Trophoblast cell (in vitro differentiated cells and primary cell): ENCODE results near the gene KIF5C.

ENCODE experiments used
- DNase-seq, 2 donors: peaks; one replicate each; pipeline ENCODE4 v3.0.0-alpha.2; 2016
- H2AFZ ChIP-seq: 2 replicates; pipeline ENCODE4 v1.6.1; 2013; ENCODE audit warnings: low read length, moderate library complexity, mild to moderate bottlenecking; ENCODE audit not compliant: insufficient read depth, poor library complexity
- H2AK5ac ChIP-seq: 2 replicates; pipeline ENCODE4 v1.6.1; 2013; ENCODE audit warnings: mild to moderate bottlenecking, low read length
- H2BK120ac ChIP-seq: 2 replicates; pipeline ENCODE4 v1.6.1; 2013; ENCODE audit warnings: low read length, mild to moderate bottlenecking, moderate library complexity; ENCODE audit not compliant: insufficient read depth, poor library complexity
- H2BK12ac ChIP-seq: 2 replicates; pipeline ENCODE4 v1.6.1; 2013; ENCODE audit warnings: mild to moderate bottlenecking, low read length, moderate library complexity
- H2BK5ac ChIP-seq: 2 replicates; pipeline ENCODE4 v1.6.1; 2013; ENCODE audit warnings: low read length, low read depth, moderate library complexity, mild to moderate bottlenecking; ENCODE audit not compliant: poor library complexity
- H3K14ac ChIP-seq: 2 replicates; pipeline ENCODE4 v1.6.1; 2013; ENCODE audit warnings: mild to moderate bottlenecking, low read length
- H3K18ac ChIP-seq: 2 replicates; pipeline ENCODE4 v1.6.1; 2013; ENCODE audit warnings: mild to moderate bottlenecking, low read length
- H3K23ac ChIP-seq: 2 replicates; pipeline ENCODE4 v1.6.1; 2013; ENCODE audit warnings: low read length
- H3K27ac ChIP-seq: 2 replicates; pipeline ENCODE4 v1.5.1; 2013; ENCODE audit warnings: low read depth, mild to moderate bottlenecking, inconsistent platforms, low read length, moderate library complexity
- H3K27me3 ChIP-seq: 2 replicates; pipeline ENCODE4 v1.6.1; 2013; ENCODE audit warnings: inconsistent platforms, mild to moderate bottlenecking, low read length, moderate library complexity; ENCODE audit not compliant: insufficient read depth
- H3K36me3 ChIP-seq, 2 experiments: 1 replicate in 1 of 2; 2 replicates in 1 of 2; pipeline ENCODE4 v1.6.1; 2013; ENCODE audit warnings: low read length in 2 of 2, mild to moderate bottlenecking in 2 of 2, moderate library complexity in 1 of 2; ENCODE audit not compliant: insufficient read depth in 2 of 2, control insufficient read depth in 1 of 2
- H3K4ac ChIP-seq: 2 replicates; pipeline ENCODE4 v1.6.1; 2013; ENCODE audit warnings: low read depth, mild to moderate bottlenecking, low read length, moderate library complexity
- H3K4me1 ChIP-seq, 2 experiments: 1 replicate in 1 of 2; 2 replicates in 1 of 2; pipeline ENCODE4 v1.6.1; 2013; ENCODE audit warnings: low read length in 2 of 2, mild to moderate bottlenecking in 2 of 2, moderate library complexity in 1 of 2; ENCODE audit not compliant: insufficient read depth in 2 of 2, control insufficient read depth in 1 of 2
- H3K4me2 ChIP-seq: 2 replicates; pipeline ENCODE4 v1.6.1; 2013; ENCODE audit warnings: inconsistent platforms, mild to moderate bottlenecking, low read length, moderate library complexity
- H3K4me3 ChIP-seq: 2 replicates; pipeline ENCODE4 v1.5.1; 2013; ENCODE audit warnings: mild to moderate bottlenecking, low read depth, low read length, inconsistent platforms
- H3K79me1 ChIP-seq: one replicate; pipeline ENCODE4 v1.6.1; 2013; ENCODE audit warnings: low read length
- H3K79me2 ChIP-seq: 2 replicates; pipeline ENCODE4 v1.6.1; 2013; ENCODE audit warnings: low read length, mild to moderate bottlenecking; ENCODE audit not compliant: control insufficient read depth, insufficient read depth, poor library complexity
- H3K9ac ChIP-seq: 2 replicates; pipeline ENCODE4 v1.6.1; 2013; ENCODE audit warnings: mild to moderate bottlenecking, low read length
- H3K9me3 ChIP-seq: 2 replicates; pipeline ENCODE4 v1.6.1; 2013; ENCODE audit warnings: low read depth, mild to moderate bottlenecking, control low read depth, inconsistent platforms, low read length; ENCODE audit not compliant: insufficient read depth
- H4K12ac ChIP-seq: 2 replicates; pipeline ENCODE4 v1.6.1; 2013; ENCODE audit warnings: low read depth, mild to moderate bottlenecking, low read length, moderate library complexity
- H4K8ac ChIP-seq: 2 replicates; pipeline ENCODE4 v1.6.1; 2013; ENCODE audit warnings: low read depth, mild to moderate bottlenecking, low read length, moderate library complexity
- H4K91ac ChIP-seq: one replicate; pipeline ENCODE4 v1.6.1; 2013; ENCODE audit warnings: low read depth, mild to moderate bottlenecking, low read length, moderate library complexity
- WGBS: extraction: QIAGEN DNeasy Blood & Tissue Kit; methylation state at CpG from one replicate; pipeline ENCODE4 v1.1.7; 2013; ENCODE audit warnings: missing lambda C conversion rate; ENCODE audit not compliant: insufficient read length, insufficient coverage; ENCODE audit errors: extremely low coverage; 5-methylcytosine and 5-hydroxymethylcytosine counted together

KIF5C gene

GRCh38 chr2:149021761-149022160 lies 146.7 kb downstream of the KIF5C start:
- H3K9ac ChIP-seq, result no peak overlapping the region

GRCh38 chr2:149023091-149023490 lies 148.1 kb downstream of the KIF5C start:
- Histone ChIP-seq H3K4me1 (peaks cover 6 to 7% of the 10 kb centered on the region in 2 experiments), H3K27me3 (no peaks in the 10 kb centered on the region), H3K9ac (no peak overlapping the region), H2AK5ac (no peak overlapping the region), H3K79me2 (no peaks in the 10 kb centered on the region), H2BK120ac (no peak overlapping the region), H2BK12ac (no peak overlapping the region), H3K4me2 (no peak overlapping the region), H3K23ac (no peak overlapping the region), H4K91ac (no peak overlapping the region), H3K36me3 (no peaks in the 10 kb centered on the region), H3K4me3 (no peak overlapping the region), H4K8ac (no peak overlapping the region), H4K12ac (no peak overlapping the region), H2AFZ (no peak overlapping the region), H3K14ac (no peak overlapping the region), H3K4ac (no peak overlapping the region), H3K27ac (no peak overlapping the region), H3K9me3 (no peaks in the 10 kb centered on the region), H2BK5ac (no peak overlapping the region), H3K18ac (no peak overlapping the region), H3K79me1 (peaks cover 3% of the 10 kb centered on the region)
- no CpG with 5 or more reads among the region's 6 CpGs for WGBS
- DNase-seq, result no peak

More at GRCh38 chr2:149021761-149022160, 146.7 kb downstream of the KIF5C start:
- H2AK5ac ChIP-seq, result no peak overlapping the region
- H3K79me2 ChIP-seq, result no peaks in the 10 kb centered on the region
- H3K14ac ChIP-seq, result no peak overlapping the region
- H3K4me3 ChIP-seq, result no peak overlapping the region
- no peak overlapping the region for H3K27ac ChIP-seq
- no peak overlapping the region for H4K8ac ChIP-seq
- peaks cover 4% of the 10 kb centered on the region for H3K79me1 ChIP-seq
- H3K4me1 ChIP-seq, result peaks cover 3% of the 10 kb centered on the region in 2 experiments
- no peak overlapping the region for H2AFZ ChIP-seq
- H3K18ac ChIP-seq, result no peak overlapping the region
- H2BK120ac ChIP-seq, result peak overlapping the region; percentile 20
- no peak overlapping the region for H2BK5ac ChIP-seq
- H3K9me3 ChIP-seq, result no peaks in the 10 kb centered on the region
- no peaks in the 10 kb centered on the region for H3K27me3 ChIP-seq
- H4K91ac ChIP-seq, result no peak overlapping the region
- DNase-seq, result no peak
- H3K4me2 ChIP-seq, result no peak overlapping the region
- no peaks in the 10 kb centered on the region for H3K36me3 ChIP-seq
- peak overlapping the region; percentile 50 for H2BK12ac ChIP-seq
- H4K12ac ChIP-seq, result no peak overlapping the region
- no peak overlapping the region for H3K4ac ChIP-seq
- H3K23ac ChIP-seq, result no peak overlapping the region
- WGBS, result no CpG with 5 or more reads among the region's 6 CpGs

DNA sequence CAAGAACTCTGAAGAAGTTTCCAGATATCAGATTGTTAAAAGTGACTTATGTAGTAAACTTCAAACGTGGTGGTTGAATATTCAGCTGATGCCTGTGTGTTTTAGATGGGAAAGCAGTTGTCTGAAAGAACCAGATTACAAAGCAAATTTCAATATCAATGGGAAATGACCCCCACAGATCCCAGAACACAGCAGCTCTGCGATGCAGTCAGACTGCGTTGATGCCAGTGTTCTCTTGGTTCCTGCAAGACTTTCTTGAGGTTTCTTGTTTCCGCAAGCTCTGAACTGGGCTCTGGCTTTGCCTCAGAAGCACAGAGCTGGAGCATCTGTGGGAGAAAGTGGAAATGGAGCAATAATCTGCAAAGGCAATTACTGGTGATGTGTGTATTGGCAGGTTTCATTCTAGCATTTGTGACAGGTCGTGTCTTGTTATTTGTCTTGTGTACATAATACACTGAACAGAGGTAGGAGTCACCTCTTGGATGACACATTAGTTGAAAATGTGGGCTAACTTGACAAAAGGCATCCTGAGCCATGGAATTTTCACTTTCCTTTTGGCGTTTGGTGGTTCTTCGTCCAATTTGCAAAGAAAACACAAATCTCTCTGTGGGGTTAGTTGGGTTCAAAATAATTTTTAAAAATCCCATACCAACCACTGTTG lies 152.7 kb downstream of the KIF5C start:
- Histone ChIP-seq H3K4me1 (peaks cover 11 to 13% of the 10 kb centered on the region in 2 experiments), H3K79me2 (no peaks in the 10 kb centered on the region), H3K18ac (no peak overlapping the region), H4K91ac (peak overlapping the region; percentile 42), H3K27me3 (no peaks in the 10 kb centered on the region), H4K8ac (no peak overlapping the region), H2BK5ac (no peak overlapping the region), H3K14ac (no peak overlapping the region), H3K79me1 (peaks cover 3% of the 10 kb centered on the region), H2BK12ac (peak overlapping the region; percentile 27), H3K9me3 (no peaks in the 10 kb centered on the region), H3K27ac (peak overlapping the region; percentile 67), H3K23ac (no peak overlapping the region), H3K4me2 (peak overlapping the region; percentile 11), H2AFZ (no peak overlapping the region), H3K4ac (no peak overlapping the region), H2BK120ac (no peak overlapping the region), H3K36me3 (no peaks in the 10 kb centered on the region), H3K4me3 (no peak overlapping the region), H4K12ac (no peak overlapping the region), H2AK5ac (no peak overlapping the region), H3K9ac (no peak overlapping the region)
- WGBS, result no CpG with 5 or more reads among the region's 7 CpGs
- DNase-seq, result peak; percentile 56 to 90

DNA sequence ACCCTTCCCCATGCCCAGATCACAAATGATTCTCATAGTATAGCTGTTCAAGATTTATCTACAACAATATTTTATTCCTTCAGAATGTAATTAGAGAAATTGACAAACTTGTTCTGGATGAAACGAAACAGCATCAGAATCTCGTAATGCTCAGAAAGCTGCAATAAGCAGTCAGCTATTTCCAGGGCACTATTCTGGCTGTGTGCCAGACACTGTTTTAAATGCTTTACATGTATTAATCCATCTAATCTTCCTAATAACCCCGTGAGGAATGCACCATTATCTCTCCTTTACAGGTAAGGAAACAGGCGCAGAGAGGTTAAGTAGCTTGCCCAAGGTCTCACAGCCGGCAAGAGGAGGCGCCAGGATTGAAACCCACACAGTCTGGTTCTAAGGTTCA lies 153.3 kb downstream of the KIF5C start:
- no CpG with 5 or more reads among the region's 6 CpGs for WGBS
- Histone ChIP-seq H3K4ac (no peak overlapping the region), H3K14ac (no peak overlapping the region), H3K27me3 (no peaks in the 10 kb centered on the region), H3K9me3 (no peaks in the 10 kb centered on the region), H3K4me3 (no peak overlapping the region), H4K8ac (no peak overlapping the region), H3K36me3 (no peaks in the 10 kb centered on the region), H2BK12ac (no peak overlapping the region), H3K27ac (peak overlapping the region; percentile 67), H2BK5ac (peak overlapping the region; percentile 10), H4K91ac (peak overlapping the region; percentile 42), H3K18ac (no peak overlapping the region), H2AFZ (no peak overlapping the region), H3K79me2 (no peaks in the 10 kb centered on the region), H2BK120ac (no peak overlapping the region), H3K79me1 (peaks cover 3% of the 10 kb centered on the region), H2AK5ac (no peak overlapping the region), H4K12ac (no peak overlapping the region), H3K4me2 (peak overlapping the region; percentile 11), H3K9ac (no peak overlapping the region), H3K4me1 (peaks cover 11 to 13% of the 10 kb centered on the region in 2 experiments), H3K23ac (no peak overlapping the region)
- DNase-seq, result peak; percentile 56 to 85
